Sigmoid colon (tissue), 7 donors: ENCODE data around the gene RHOT1. TPM values are rescaled to one million over a fixed set of nuclear protein-coding genes. Genes with fewer than 3 reads are reported as not detected.
A peak's percentile ranks its signal among the peaks of the same experiment; 100 is the strongest.
"Not testable (repeated sequence)": the region's sequence is repeated elsewhere in the genome, so short reads cannot be mapped to it uniquely, and the experiment has no call there.

ENCODE experiments used
- DNase-seq: peaks from one replicate; pipeline ENCODE4 v3.0.0-alpha.2; 2019
- H3K27ac ChIP-seq, 4 donors: fragments of 200-600 bp; sonication (generic); one replicate each; pipeline ENCODE4 v1.5.1; 2016 to 2019; ENCODE audit warnings: mild to moderate bottlenecking in 1 of 4
- H3K27me3 ChIP-seq, 3 donors: fragments of 200-600 bp; sonication (generic); one replicate each; pipeline ENCODE4 v1.5.1; 2019; ENCODE audit warnings: mild to moderate bottlenecking in 1 of 3
- H3K36me3 ChIP-seq, 4 donors: fragments of 200-600 bp; sonication (generic); one replicate each; pipeline ENCODE4 v1.5.1; 2016 to 2019
- H3K4me1 ChIP-seq, 4 donors: fragments of 200-600 bp; sonication (generic); one replicate each; pipeline ENCODE4 v1.5.1; 2017 to 2019
- H3K4me3 ChIP-seq, 4 donors: fragments of 200-600 bp; sonication (generic); one replicate each; pipeline ENCODE4 v1.5.1; 2017 to 2019; ENCODE audit warnings: mild to moderate bottlenecking in 2 of 4, moderate library complexity in 1 of 4
- H3K9me3 ChIP-seq, 4 donors: fragments of 200-600 bp in 3 of 4; sonication (generic) in 3 of 4; one replicate each; pipeline versions ENCODE4 v1.5.1 to v1.6.1; 2013 to 2019
- CTCF ChIP-seq, 4 experiments: fragments of 450-650 bp in 3 of 4; fragments of 200-600 bp in 1 of 4; IDR thresholded peaks; one replicate each; pipeline ENCODE4 v1.5.1; 2016 to 2019; ENCODE audit warnings: antibody characterized with exemption in 4 of 4, mild to moderate bottlenecking in 3 of 4, moderate library complexity in 2 of 4
- EP300 ChIP-seq, 4 donors: sonication (generic); formaldehyde crosslinking; IDR thresholded peaks; one replicate each; pipeline ENCODE4 v1.6.1; 2017; ENCODE audit warnings: antibody characterized with exemption in 4 of 4
- POLR2A ChIP-seq, 2 donors: fragments of 450-650 bp; IDR thresholded peaks; one replicate each; pipeline ENCODE4 v1.6.1; 2016; ENCODE audit warnings: antibody characterized with exemption in 2 of 2, mild to moderate bottlenecking in 2 of 2, moderate library complexity in 2 of 2
- POLR2AphosphoS5 ChIP-seq, 4 donors: sonication (generic); formaldehyde crosslinking; IDR thresholded peaks; one replicate each; pipeline ENCODE4 v1.6.1; 2017; ENCODE audit warnings: antibody characterized with exemption in 4 of 4
- WGBS, 2 donors: extraction: QIAGEN DNeasy Blood & Tissue Kit; methylation state at CpG; one replicate each; pipeline ENCODE4 v1.1.7; 2013; 5-methylcytosine and 5-hydroxymethylcytosine counted together
- intact Hi-C: fragments of 100-400 bp; cut with DNase I; formaldehyde crosslinking; loops from one replicate; pipeline ENCODE4 v1.15.1; 2023
- polyA plus RNA-seq, 3 donors: library from polyadenylated mRNA; stranded (reverse); fragments of 200-250 nt; gene quantifications; one replicate each; pipeline ENCODE4 v1.2.3, GENCODE V29; 2013
- total RNA-seq, 4 donors: library from RNA; depleted of rRNA; stranded (reverse); fragments of >200 nt; gene quantifications; one replicate each; pipeline ENCODE4 v1.1.0, GENCODE V29; 2016
- donor health status: healthy with polysubstance abuse.
- donor health status: Bipolar disorder and iron deficiency.
- donor health status: healthy.

Gene RHOT1
- total and polyA plus RNA-seq, 7 donors = 17.0 to 71.5 (median 48.9) TPM

- peak; percentile 82 for DNase-seq
- intact Hi-C loops = no loop called here
- WGBS, 2 donors = 62 to 66% methylated on average over 18 of the region's 18 CpGs
- no peaks in the 10 kb centered on the region for H3K36me3 ChIP-seq
- no peaks in the 10 kb centered on the region for H3K9me3 ChIP-seq
- no peaks in the 10 kb centered on the region for H3K27me3 ChIP-seq
- H3K4me3 ChIP-seq = no peak overlapping the region
- no peak overlapping the region for H3K27ac ChIP-seq
- H3K4me1 ChIP-seq = peaks cover 0 to 10% (median 6%) of the 10 kb centered on the region in 4 donors
- TF ChIP-seq POLR2AphosphoS5 (IDR thresholded peaks at IDR 0.05) = no peak
- no peak for TF ChIP-seq CTCF (IDR thresholded peaks at IDR 0.05)
- no peak for TF ChIP-seq EP300 (IDR thresholded peaks at IDR 0.05)
- no peak for TF ChIP-seq POLR2A (IDR thresholded peaks at IDR 0.05)
Measured at GRCh38 chr17:32111141-32111771, 31.0 kb upstream of the RHOT1 start.

GRCh38 chr17:32112416-32112815 is 29.9 kb upstream of the RHOT1 start:
- Histone ChIP-seq H3K27me3 (no peaks in the 10 kb centered on the region), H3K9me3 (no peaks in the 10 kb centered on the region), H3K4me3 (no peak overlapping the region), H3K27ac (no peak overlapping the region), H3K4me1 (peaks cover 0 to 10% (median 6%) of the 10 kb centered on the region in 4 donors), H3K36me3 (no peaks in the 10 kb centered on the region)
- DNase-seq = no peak
- WGBS, 2 donors = 96% methylated on average over 20 of the region's 20 CpGs
- intact Hi-C loops = no loop called here
- no peak for TF ChIP-seq EP300 (IDR thresholded peaks at IDR 0.05)
- TF ChIP-seq POLR2AphosphoS5 (IDR thresholded peaks at IDR 0.05) = no peak
- no peak for TF ChIP-seq CTCF (IDR thresholded peaks at IDR 0.05)
- TF ChIP-seq POLR2A (IDR thresholded peaks at IDR 0.05) = no peak

GRCh38 chr17:32114536-32114935 is 27.8 kb upstream of the RHOT1 start:
- Histone ChIP-seq H3K4me1 (peaks cover 0 to 10% (median 6%) of the 10 kb centered on the region in 4 donors), H3K36me3 (no peaks in the 10 kb centered on the region), H3K9me3 (no peaks in the 10 kb centered on the region), H3K27ac (no peak overlapping the region), H3K4me3 (no peak overlapping the region), H3K27me3 (no peaks in the 10 kb centered on the region)
- no peak for TF ChIP-seq CTCF (IDR thresholded peaks at IDR 0.05)
- intact Hi-C loops = no loop called here
- 66 to 83% methylated on average over 4 of the region's 4 CpGs for WGBS, 2 donors
- no peak for DNase-seq

GRCh38 chr17:32115546-32115945 is 26.8 kb upstream of the RHOT1 start:
- H3K36me3 ChIP-seq, intact Hi-C loops, DNase-seq, H3K9me3 ChIP-seq, H3K4me3 ChIP-seq, H3K27ac ChIP-seq, H3K27me3 ChIP-seq: not testable (repeated sequence)
- peaks cover 0 to 10% (median 6%) of the 10 kb centered on the region in 4 donors for H3K4me1 ChIP-seq
- 88 to 94% methylated on average over 8 of the region's 8 CpGs for WGBS, 2 donors

GRCh38 chr17:32116937-32117336 is 25.4 kb upstream of the RHOT1 start:
- Histone ChIP-seq H3K4me3 (no peak overlapping the region), H3K27me3 (no peaks in the 10 kb centered on the region), H3K9me3 (no peaks in the 10 kb centered on the region), H3K36me3 (no peaks in the 10 kb centered on the region), H3K27ac (no peak overlapping the region), H3K4me1 (peaks cover 0 to 2% (median under 1%) of the 10 kb centered on the region in 4 donors)
- 17 to 50% methylated on average over 2 of the region's 2 CpGs for WGBS, 2 donors
- no peak for DNase-seq
- TF ChIP-seq POLR2A (IDR thresholded peaks at IDR 0.05) (no peak), EP300 (IDR thresholded peaks at IDR 0.05) (no peak), POLR2AphosphoS5 (IDR thresholded peaks at IDR 0.05) (no peak), CTCF (IDR thresholded peaks at IDR 0.05) (no peak)
- intact Hi-C loops = no loop called here
